Progenitor cell of endocrine pancreas (in vitro differentiated cells): ENCODE measurements around the gene METTL14. TPM values are rescaled to one million over a fixed set of nuclear protein-coding genes. Genes with fewer than 3 reads are reported as not detected.
A peak's percentile ranks its signal among the peaks of the same experiment; 100 is the strongest.

Experiments
- DNase-seq: peaks from one replicate; pipeline ENCODE4 v3.0.0; 2021; ENCODE audit warnings: low spot score; ENCODE audit not compliant: unreplicated experiment
- H3K27ac Mint-ChIP-seq: 2 replicates; pipeline ENCODE4 v1.8.0; 2021; ENCODE audit warnings: mild to moderate bottlenecking, moderate library complexity, mixed read lengths
- H3K27me3 Mint-ChIP-seq: 2 replicates; pipeline ENCODE4 v1.8.0; 2021; ENCODE audit warnings: mixed read lengths
- H3K36me3 Mint-ChIP-seq: 2 replicates; pipeline ENCODE4 v1.8.0; 2022; ENCODE audit warnings: mixed read lengths; ENCODE audit not compliant: insufficient read depth
- H3K4me1 Mint-ChIP-seq: 2 replicates; pipeline ENCODE4 v1.8.0; 2021; ENCODE audit warnings: low read depth, mixed read lengths
- H3K4me3 Mint-ChIP-seq: 2 replicates; pipeline ENCODE4 v1.8.0; 2021; ENCODE audit warnings: low read depth, mild to moderate bottlenecking, moderate library complexity, mixed read lengths
- H3K9me3 Mint-ChIP-seq: 2 replicates; pipeline ENCODE4 v1.8.0; 2021; ENCODE audit warnings: low read depth, mixed read lengths
- total RNA-seq: library from RNA; stranded (reverse); gene quantifications from 2 replicates; pipeline ENCODE4 v1.2.1, GENCODE V29; 2021
- TF ChIP-seq, protein P1 (sequence below): fragments of 200-600 bp; sonication (generic); IDR thresholded peaks from one replicate; pipeline ENCODE4 v1.5.0; 2021; ENCODE audit warnings: antibody characterized with exemption, mild to moderate bottlenecking; ENCODE audit not compliant: unreplicated experiment

The METTL14 gene
- total RNA-seq, 1 donor from 2014 or later: 56.7 TPM

DNA sequence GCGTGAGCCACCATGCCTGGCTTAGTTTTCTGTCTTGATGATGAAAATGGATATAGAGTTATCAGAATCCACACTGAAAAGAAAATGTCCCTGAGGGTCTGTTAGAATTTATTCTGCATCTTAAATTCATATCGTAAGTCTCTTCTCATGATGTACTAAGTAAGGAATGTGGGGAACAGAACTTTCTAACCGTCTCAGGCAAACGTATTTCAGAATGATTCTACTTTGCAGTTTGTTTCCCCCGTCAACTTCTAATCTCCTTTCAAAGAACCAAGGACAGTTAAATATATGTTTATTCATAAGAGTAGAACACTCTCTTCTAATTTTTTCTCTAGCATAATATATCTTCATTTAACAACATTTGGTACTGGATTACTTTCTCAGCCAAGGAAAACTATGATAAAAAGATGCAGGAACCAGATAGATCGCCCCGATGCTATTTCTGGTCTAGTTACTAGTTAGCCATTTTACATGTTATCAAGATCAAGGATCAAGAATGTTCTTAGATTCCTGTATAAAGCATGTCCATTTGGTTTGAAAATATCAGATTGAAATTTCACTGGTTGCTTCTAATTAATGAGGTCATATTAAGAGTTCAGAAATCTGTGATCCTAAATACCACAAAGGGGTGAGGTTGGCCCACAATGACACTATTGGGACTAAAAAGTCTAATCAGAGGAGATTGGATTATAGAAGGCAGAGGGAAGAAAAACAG is 49.5 kb downstream of the METTL14 start:
- Mint-ChIP-seq H3K4me1 (no peaks in the 10 kb centered on the region), H3K36me3 (peaks cover 3% of the 10 kb centered on the region), H3K9me3 (no peaks in the 10 kb centered on the region), H3K4me3 (no peak overlapping the region), H3K27ac (peak overlapping the region; percentile 22), H3K27me3 (no peaks in the 10 kb centered on the region)
- DNase-seq: no peak
- TF ChIP-seq, protein P1, sequence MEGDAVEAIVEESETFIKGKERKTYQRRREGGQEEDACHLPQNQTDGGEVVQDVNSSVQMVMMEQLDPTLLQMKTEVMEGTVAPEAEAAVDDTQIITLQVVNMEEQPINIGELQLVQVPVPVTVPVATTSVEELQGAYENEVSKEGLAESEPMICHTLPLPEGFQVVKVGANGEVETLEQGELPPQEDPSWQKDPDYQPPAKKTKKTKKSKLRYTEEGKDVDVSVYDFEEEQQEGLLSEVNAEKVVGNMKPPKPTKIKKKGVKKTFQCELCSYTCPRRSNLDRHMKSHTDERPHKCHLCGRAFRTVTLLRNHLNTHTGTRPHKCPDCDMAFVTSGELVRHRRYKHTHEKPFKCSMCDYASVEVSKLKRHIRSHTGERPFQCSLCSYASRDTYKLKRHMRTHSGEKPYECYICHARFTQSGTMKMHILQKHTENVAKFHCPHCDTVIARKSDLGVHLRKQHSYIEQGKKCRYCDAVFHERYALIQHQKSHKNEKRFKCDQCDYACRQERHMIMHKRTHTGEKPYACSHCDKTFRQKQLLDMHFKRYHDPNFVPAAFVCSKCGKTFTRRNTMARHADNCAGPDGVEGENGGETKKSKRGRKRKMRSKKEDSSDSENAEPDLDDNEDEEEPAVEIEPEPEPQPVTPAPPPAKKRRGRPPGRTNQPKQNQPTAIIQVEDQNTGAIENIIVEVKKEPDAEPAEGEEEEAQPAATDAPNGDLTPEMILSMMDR: no peak

DNA sequence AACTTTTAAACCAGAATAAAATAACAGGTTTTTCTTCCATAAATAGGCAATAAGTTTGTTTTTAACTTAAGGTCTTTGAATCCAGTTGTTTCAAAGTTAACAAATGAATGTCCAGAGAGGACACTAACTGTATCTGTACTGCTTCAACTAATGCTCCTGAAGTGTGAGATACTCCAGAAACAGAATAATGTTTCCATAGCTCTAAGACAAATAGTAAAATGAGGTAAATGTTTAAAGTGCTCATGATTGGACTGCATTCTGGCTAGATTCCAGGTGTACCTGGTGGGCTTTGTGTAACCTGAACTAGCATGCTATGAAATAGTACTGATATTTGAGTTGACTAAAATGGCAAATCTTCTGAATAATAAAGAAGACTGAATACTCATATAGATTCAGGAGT is 51.7 kb downstream of the METTL14 start:
- no peaks in the 10 kb centered on the region for H3K9me3 Mint-ChIP-seq
- H3K27ac Mint-ChIP-seq: no peak overlapping the region
- no peak overlapping the region for H3K4me3 Mint-ChIP-seq
- H3K36me3 Mint-ChIP-seq: peaks cover 4% of the 10 kb centered on the region
- TF ChIP-seq, protein P1: no peak
- no peaks in the 10 kb centered on the region for H3K4me1 Mint-ChIP-seq
- DNase-seq: no peak
- no peaks in the 10 kb centered on the region for H3K27me3 Mint-ChIP-seq

DNA sequence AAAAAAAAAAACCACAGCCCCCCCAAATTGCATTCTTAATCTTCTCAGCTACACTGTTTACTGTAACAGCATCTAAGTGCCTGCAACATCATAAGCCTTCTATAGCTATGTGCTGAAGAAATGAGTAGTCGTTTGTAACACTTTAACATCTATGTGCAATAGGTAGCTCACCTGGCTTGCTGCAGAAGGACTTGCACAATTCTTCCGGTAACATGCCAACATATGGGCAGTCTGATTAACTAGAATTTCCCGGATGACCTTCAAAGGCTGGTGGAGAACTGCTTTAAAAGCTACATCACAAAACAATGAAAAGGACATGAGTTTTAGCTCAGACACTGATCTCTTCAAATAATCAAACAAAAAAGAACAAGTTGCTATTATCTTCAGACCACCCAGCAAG is 52.9 kb downstream of the METTL14 start:
- no peak overlapping the region for H3K27ac Mint-ChIP-seq
- no peak overlapping the region for H3K4me3 Mint-ChIP-seq
- H3K9me3 Mint-ChIP-seq: no peaks in the 10 kb centered on the region
- no peaks in the 10 kb centered on the region for H3K4me1 Mint-ChIP-seq
- TF ChIP-seq, protein P1: no peak
- peaks cover 6% of the 10 kb centered on the region for H3K36me3 Mint-ChIP-seq
- H3K27me3 Mint-ChIP-seq: no peaks in the 10 kb centered on the region
- no peak for DNase-seq

DNA sequence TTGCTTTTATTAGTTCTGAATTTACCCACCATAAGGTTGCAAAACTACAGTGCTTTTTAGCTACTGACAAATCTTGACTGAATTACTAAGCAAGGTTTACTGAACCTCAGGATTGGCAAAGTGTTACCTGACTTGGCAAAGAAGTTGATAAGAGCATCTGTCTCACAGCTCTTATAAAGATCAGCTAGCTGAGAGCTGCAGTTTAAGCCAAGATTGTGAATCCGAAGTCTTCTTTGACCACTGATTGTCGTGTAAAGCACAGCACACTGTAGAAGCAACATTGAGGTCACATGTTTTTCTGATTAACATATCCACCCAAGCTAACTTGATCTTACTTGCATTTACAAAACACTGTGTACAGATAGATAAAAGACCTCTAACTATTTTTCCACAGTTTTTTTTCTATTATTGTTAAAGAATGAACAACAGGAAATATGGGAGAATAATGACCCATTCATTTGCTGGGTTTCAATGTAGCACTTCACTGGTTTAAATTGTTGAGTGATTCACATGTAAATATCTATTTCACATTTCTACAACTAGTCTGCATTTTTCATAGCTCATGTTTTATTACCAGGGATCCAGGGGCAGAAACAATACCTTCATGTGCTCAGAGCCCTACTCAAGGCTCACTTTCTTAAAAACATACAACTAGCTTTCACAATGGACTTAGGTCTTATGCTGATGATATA is 54.0 kb downstream of the METTL14 start:
- Mint-ChIP-seq H3K27me3 (no peaks in the 10 kb centered on the region), H3K27ac (no peak overlapping the region), H3K4me3 (no peak overlapping the region), H3K9me3 (no peaks in the 10 kb centered on the region), H3K4me1 (no peaks in the 10 kb centered on the region), H3K36me3 (peaks cover 6% of the 10 kb centered on the region)
- TF ChIP-seq, protein P1: no peak
- no peak for DNase-seq

DNA sequence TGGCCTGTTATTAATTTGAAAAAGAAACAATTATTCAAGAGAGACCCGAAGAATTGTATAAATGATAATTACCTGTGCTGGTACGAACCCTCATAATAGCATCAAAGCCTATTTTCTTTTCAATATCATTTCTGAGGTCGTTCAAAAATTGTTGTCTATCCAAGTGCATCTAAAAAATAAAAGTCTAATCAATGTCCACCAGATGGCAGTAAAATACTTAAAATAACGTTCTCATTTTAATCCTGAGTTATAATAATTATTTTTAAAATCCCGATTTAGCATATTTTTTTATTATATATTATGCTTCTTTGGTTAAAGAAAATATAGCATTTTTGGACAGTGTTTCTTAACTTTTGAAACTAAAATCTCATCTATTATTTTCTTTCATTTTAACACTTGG is 55.7 kb downstream of the METTL14 start:
- H3K27me3 Mint-ChIP-seq: no peaks in the 10 kb centered on the region
- H3K4me3 Mint-ChIP-seq: no peak overlapping the region
- no peaks in the 10 kb centered on the region for H3K9me3 Mint-ChIP-seq
- DNase-seq: no peak
- no peaks in the 10 kb centered on the region for H3K4me1 Mint-ChIP-seq
- TF ChIP-seq, protein P1: peak; percentile 64
- no peak overlapping the region for H3K27ac Mint-ChIP-seq
- peaks cover 6% of the 10 kb centered on the region for H3K36me3 Mint-ChIP-seq
